GM23338 (cell line): ENCODE results near the gene TXNDC17.

ENCODE experiments used
- CREB1 ChIP-seq: fragments of 250-450 bp; sonication (Bioruptor Pico); IDR thresholded peaks from 2 replicates; pipeline ENCODE4 v1.5.0; 2020; ENCODE audit warnings: low read depth, mild to moderate bottlenecking, moderate library complexity
- CTCF ChIP-seq, 2 experiments: fragments of 200-600 bp in 1 of 2; sonication (generic) in 1 of 2; conservative IDR thresholded peaks; 2 replicates each; pipeline versions ENCODE4 v1.5.1 to v1.6.1; 2016 to 2017; ENCODE audit warnings: antibody characterized with exemption in 2 of 2, low read depth in 2 of 2, mild to moderate bottlenecking in 2 of 2, moderate library complexity in 1 of 2
- EZH2 ChIP-seq: fragments of 200-600 bp; sonication (generic); IDR thresholded peaks from one replicate; pipeline ENCODE4 v1.8.0; 2017; ENCODE audit warnings: antibody characterized with exemption, mild to moderate bottlenecking, low read depth; ENCODE audit not compliant: unreplicated experiment
- EZH2phosphoT487 ChIP-seq: fragments of 200-600 bp; sonication (generic); IDR thresholded peaks from one replicate; pipeline ENCODE4 v1.8.1; 2018; ENCODE audit warnings: antibody characterized with exemption; ENCODE audit not compliant: unreplicated experiment
- JUNB ChIP-seq: IDR thresholded peaks from one replicate; pipeline ENCODE4 v1.6.1; 2016; ENCODE audit warnings: antibody characterized with exemption; ENCODE audit not compliant: unreplicated experiment
- NANOG ChIP-seq: IDR thresholded peaks from 2 replicates; pipeline ENCODE4 v1.6.1; 2016; ENCODE audit warnings: antibody characterized with exemption, borderline replicate concordance
- POLR2AphosphoS5 ChIP-seq: IDR thresholded peaks from 2 replicates; pipeline ENCODE4 v1.6.1; 2016; ENCODE audit warnings: antibody characterized with exemption, low read depth
- STAT1 ChIP-seq: IDR thresholded peaks from one replicate; pipeline ENCODE4 v1.6.1; 2016; ENCODE audit warnings: antibody characterized with exemption; ENCODE audit not compliant: unreplicated experiment
- ZNF114 ChIP-seq: fragments of 250-450 bp; sonication (Bioruptor Pico); IDR thresholded peaks from 2 replicates; pipeline ENCODE4 v1.5.0; 2020; ENCODE audit warnings: mild to moderate bottlenecking, moderate library complexity
- ZNF331 ChIP-seq: fragments of 250-450 bp; sonication (Bioruptor Pico); IDR thresholded peaks from 2 replicates; pipeline ENCODE4 v1.5.0; 2020; ENCODE audit warnings: low read depth, mild to moderate bottlenecking, moderate library complexity
- ZNF462 ChIP-seq: fragments of 250-450 bp; sonication (Bioruptor Pico); IDR thresholded peaks from 2 replicates; pipeline ENCODE4 v1.5.0; 2020; ENCODE audit warnings: mild to moderate bottlenecking, moderate library complexity
- TF ChIP-seq, protein P1 (sequence below): IDR thresholded peaks from one replicate; pipeline ENCODE4 v1.6.1; 2018; ENCODE audit warnings: antibody characterized with exemption; ENCODE audit not compliant: unreplicated experiment
- TF ChIP-seq, protein P2 (sequence below): IDR thresholded peaks from 2 replicates; pipeline ENCODE4 v1.6.1; 2016; ENCODE audit warnings: antibody characterized with exemption

DNA sequence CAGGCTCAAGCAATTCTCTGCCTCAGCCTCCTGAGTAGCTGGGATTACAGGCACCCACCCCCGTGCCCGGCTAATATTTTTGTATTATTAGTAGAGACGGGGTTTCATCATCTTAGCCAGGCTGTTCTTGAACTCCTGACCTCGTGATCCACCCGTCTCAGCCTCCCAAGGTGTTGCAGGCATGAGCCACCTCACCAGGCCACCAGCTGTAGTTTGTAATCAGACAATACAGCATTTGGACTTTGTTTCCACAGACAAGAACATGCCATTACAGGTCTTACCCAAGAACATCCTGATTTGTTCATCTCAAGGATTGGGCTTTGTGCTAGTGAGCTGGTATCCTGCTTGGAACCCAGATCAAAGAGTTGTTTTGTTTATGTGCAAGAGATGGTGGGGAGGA, 40.8 kb downstream of the TXNDC17 start:
- no peak for TF ChIP-seq CTCF (conservative IDR thresholded peaks at IDR 0.05; ENCODE audit: low read depth in 2 of 2)
- TF ChIP-seq EZH2 = no peak
- TF ChIP-seq POLR2AphosphoS5 = no peak
- TF ChIP-seq, protein P1, sequence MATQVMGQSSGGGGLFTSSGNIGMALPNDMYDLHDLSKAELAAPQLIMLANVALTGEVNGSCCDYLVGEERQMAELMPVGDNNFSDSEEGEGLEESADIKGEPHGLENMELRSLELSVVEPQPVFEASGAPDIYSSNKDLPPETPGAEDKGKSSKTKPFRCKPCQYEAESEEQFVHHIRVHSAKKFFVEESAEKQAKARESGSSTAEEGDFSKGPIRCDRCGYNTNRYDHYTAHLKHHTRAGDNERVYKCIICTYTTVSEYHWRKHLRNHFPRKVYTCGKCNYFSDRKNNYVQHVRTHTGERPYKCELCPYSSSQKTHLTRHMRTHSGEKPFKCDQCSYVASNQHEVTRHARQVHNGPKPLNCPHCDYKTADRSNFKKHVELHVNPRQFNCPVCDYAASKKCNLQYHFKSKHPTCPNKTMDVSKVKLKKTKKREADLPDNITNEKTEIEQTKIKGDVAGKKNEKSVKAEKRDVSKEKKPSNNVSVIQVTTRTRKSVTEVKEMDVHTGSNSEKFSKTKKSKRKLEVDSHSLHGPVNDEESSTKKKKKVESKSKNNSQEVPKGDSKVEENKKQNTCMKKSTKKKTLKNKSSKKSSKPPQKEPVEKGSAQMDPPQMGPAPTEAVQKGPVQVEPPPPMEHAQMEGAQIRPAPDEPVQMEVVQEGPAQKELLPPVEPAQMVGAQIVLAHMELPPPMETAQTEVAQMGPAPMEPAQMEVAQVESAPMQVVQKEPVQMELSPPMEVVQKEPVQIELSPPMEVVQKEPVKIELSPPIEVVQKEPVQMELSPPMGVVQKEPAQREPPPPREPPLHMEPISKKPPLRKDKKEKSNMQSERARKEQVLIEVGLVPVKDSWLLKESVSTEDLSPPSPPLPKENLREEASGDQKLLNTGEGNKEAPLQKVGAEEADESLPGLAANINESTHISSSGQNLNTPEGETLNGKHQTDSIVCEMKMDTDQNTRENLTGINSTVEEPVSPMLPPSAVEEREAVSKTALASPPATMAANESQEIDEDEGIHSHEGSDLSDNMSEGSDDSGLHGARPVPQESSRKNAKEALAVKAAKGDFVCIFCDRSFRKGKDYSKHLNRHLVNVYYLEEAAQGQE = no peak
- TF ChIP-seq EZH2phosphoT487 = no peak
- no peak for TF ChIP-seq STAT1
- TF ChIP-seq JUNB = no peak
- TF ChIP-seq ZNF331 (CRISPR knock-in tag) = no peak
- no peak for TF ChIP-seq CREB1 (CRISPR knock-in tag)
- no peak for TF ChIP-seq ZNF114 (CRISPR knock-in tag)
- TF ChIP-seq, protein P2, sequence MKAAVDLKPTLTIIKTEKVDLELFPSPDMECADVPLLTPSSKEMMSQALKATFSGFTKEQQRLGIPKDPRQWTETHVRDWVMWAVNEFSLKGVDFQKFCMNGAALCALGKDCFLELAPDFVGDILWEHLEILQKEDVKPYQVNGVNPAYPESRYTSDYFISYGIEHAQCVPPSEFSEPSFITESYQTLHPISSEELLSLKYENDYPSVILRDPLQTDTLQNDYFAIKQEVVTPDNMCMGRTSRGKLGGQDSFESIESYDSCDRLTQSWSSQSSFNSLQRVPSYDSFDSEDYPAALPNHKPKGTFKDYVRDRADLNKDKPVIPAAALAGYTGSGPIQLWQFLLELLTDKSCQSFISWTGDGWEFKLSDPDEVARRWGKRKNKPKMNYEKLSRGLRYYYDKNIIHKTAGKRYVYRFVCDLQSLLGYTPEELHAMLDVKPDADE = no peak
- TF ChIP-seq NANOG = no peak
- no peak for TF ChIP-seq ZNF462
